Measurements from ENCODE around the gene PPP1R1A. TPM values are rescaled to one million over a fixed set of nuclear protein-coding genes. Genes with fewer than 3 reads are reported as not detected.
A peak's percentile ranks its signal among the peaks of the same experiment; 100 is the strongest.

The PPP1R1A gene, protein sequence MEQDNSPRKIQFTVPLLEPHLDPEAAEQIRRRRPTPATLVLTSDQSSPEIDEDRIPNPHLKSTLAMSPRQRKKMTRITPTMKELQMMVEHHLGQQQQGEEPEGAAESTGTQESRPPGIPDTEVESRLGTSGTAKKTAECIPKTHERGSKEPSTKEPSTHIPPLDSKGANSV
- total RNA-seq: not detected in 2 replicates
- long read RNA-seq: 0 reads

DNA sequence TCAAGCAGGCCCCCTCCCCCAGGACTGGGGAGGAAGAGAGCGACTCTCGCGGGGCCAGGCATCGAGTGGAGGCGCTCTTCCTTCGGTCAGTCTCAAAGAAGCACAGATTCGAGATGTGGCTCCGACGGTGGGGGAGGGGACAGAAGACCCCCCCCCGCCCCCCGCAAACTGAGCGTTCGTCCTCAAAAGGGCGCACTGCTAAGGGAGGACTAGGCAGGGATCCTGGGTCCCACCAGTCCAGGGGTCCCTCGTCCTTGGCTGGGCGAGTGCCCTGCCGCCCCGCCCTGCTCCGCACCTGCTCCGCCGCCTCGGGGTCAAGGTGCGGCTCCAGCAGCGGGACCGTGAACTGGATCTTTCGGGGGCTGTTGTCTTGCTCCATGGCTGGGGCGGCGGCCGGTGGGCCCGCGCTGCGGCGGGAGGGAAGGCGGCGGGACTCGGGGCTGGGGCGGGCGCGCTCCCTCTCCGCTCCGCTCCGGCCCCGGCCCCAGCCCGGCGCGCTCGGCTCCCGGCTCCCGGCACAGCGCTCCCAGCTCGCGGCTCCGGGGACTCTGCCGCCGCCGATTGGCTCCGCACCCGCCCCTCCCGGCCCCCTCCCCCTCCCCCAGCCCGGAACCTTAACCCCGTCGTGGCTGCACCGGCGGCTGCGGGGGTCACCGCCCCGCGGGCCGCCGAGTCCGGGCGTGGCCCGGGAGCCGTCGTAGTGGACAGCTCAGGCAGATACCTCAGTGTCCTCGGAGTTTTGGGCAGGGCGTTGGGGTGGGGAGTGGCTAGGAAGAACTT is at the start of gene PPP1R1A:
Gene PPP1R1A, minus strand, starts transcription at position 550 of the 780 bp plus-strand sequence. Its CDS starts 171 bp downstream, at position 379.
- Mint-ChIP-seq H3K4me1 (ENCODE audit: unreplicated experiment) (peaks cover 6% of the 10 kb centered on the region), H3K27me3 (ENCODE audit: unreplicated experiment) (peaks cover 79% of the 10 kb centered on the region), H3K27ac (ENCODE audit: unreplicated experiment) (no peak within 1 kb of the TSS), H3K9me3 (ENCODE audit: unreplicated experiment) (no peaks in the 10 kb centered on the region), H3K4me3 (ENCODE audit: unreplicated experiment) (peak within 1 kb of the TSS; percentile 29), H3K36me3 (ENCODE audit: unreplicated experiment) (no peaks in the 10 kb centered on the region)
- DNase-seq (ENCODE audit: extremely low spot score, unreplicated experiment): no peak
- TF ChIP-seq, protein P1, sequence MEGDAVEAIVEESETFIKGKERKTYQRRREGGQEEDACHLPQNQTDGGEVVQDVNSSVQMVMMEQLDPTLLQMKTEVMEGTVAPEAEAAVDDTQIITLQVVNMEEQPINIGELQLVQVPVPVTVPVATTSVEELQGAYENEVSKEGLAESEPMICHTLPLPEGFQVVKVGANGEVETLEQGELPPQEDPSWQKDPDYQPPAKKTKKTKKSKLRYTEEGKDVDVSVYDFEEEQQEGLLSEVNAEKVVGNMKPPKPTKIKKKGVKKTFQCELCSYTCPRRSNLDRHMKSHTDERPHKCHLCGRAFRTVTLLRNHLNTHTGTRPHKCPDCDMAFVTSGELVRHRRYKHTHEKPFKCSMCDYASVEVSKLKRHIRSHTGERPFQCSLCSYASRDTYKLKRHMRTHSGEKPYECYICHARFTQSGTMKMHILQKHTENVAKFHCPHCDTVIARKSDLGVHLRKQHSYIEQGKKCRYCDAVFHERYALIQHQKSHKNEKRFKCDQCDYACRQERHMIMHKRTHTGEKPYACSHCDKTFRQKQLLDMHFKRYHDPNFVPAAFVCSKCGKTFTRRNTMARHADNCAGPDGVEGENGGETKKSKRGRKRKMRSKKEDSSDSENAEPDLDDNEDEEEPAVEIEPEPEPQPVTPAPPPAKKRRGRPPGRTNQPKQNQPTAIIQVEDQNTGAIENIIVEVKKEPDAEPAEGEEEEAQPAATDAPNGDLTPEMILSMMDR (IDR thresholded peaks at IDR 0.05): no peak

- Mint-ChIP-seq H3K4me3 (ENCODE audit: unreplicated experiment) (no peak within 1 kb of the TSS), H3K27me3 (ENCODE audit: unreplicated experiment) (no peaks in the 10 kb centered on the region), H3K27ac (ENCODE audit: unreplicated experiment) (no peak within 1 kb of the TSS), H3K9me3 (ENCODE audit: unreplicated experiment) (no peaks in the 10 kb centered on the region), H3K4me1 (ENCODE audit: unreplicated experiment) (no peaks in the 10 kb centered on the region), H3K36me3 (ENCODE audit: unreplicated experiment) (no peaks in the 10 kb centered on the region)
- DNase-seq (ENCODE audit: extremely low spot score, unreplicated experiment): no peak
- TF ChIP-seq, protein P1 (IDR thresholded peaks at IDR 0.05): no peak
Measured at GRCh38 chr12:54634795-54635194, 46.3 kb upstream of the PPP1R1A start, which contains the start of gene LACRT. TSS of gene LACRT (minus strand) at chr12:54634895. CDS start at chr12:54634841, 54 bp downstream.

- DNase-seq (ENCODE audit: extremely low spot score, unreplicated experiment): peak; percentile 48
- no peak overlapping the region for H3K4me3 Mint-ChIP-seq (ENCODE audit: unreplicated experiment)
- no peaks in the 10 kb centered on the region for H3K27me3 Mint-ChIP-seq (ENCODE audit: unreplicated experiment)
- H3K9me3 Mint-ChIP-seq (ENCODE audit: unreplicated experiment): peaks cover 4% of the 10 kb centered on the region
- no peaks in the 10 kb centered on the region for H3K36me3 Mint-ChIP-seq (ENCODE audit: unreplicated experiment)
- no peaks in the 10 kb centered on the region for H3K4me1 Mint-ChIP-seq (ENCODE audit: unreplicated experiment)
- TF ChIP-seq, protein P1 (IDR thresholded peaks at IDR 0.05): no peak
- H3K27ac Mint-ChIP-seq (ENCODE audit: unreplicated experiment): no peak overlapping the region
Measured at GRCh38 chr12:54631988-54632728, 43.7 kb upstream of the PPP1R1A start.

DNA sequence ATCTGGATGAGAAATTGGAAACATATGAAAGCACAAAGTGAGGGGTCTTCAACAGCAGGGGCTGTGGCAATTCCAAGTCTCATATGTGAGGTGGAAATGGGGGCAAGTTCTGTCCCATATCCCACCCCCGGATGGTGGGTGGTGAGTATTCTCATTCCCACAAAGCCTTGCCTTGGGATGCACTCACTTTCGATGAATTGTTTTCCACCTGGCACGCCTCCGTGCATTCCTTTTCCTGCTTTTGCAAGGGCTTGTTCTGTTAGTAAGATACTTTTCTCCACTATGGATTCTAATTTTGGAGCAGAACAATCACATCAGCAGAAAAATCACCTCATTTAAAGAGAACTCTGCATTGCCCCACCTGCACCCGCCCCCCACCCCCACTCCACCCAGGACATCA is 43.1 kb upstream of the PPP1R1A start:
- no peaks in the 10 kb centered on the region for H3K36me3 Mint-ChIP-seq (ENCODE audit: unreplicated experiment)
- peak; percentile 66 for DNase-seq (ENCODE audit: extremely low spot score, unreplicated experiment)
- H3K27ac Mint-ChIP-seq (ENCODE audit: unreplicated experiment): no peak overlapping the region
- H3K27me3 Mint-ChIP-seq (ENCODE audit: unreplicated experiment): peaks cover 6% of the 10 kb centered on the region
- no peak overlapping the region for H3K4me3 Mint-ChIP-seq (ENCODE audit: unreplicated experiment)
- peaks cover 4% of the 10 kb centered on the region for H3K9me3 Mint-ChIP-seq (ENCODE audit: unreplicated experiment)
- TF ChIP-seq, protein P1 (IDR thresholded peaks at IDR 0.05): no peak
- no peaks in the 10 kb centered on the region for H3K4me1 Mint-ChIP-seq (ENCODE audit: unreplicated experiment)
